ENCODE data around the gene FKBP3.
"Not testable (repeated sequence)": the region's sequence is repeated elsewhere in the genome, so short reads cannot be mapped to it uniquely, and the experiment has no call there.

Gene FKBP3

GRCh38 chr14:45134051-45134958 lies at the start of gene FKBP3:
Gene FKBP3, minus strand, starts transcription at chr14:45134481. Its CDS starts 25 bp downstream, at chr14:45134456.
- DNase-seq (ENCODE audit: low read depth) = peak; percentile 99

- DNase-seq (ENCODE audit: low read depth) = no peak
These were observed 47.5 kb upstream of the FKBP3 start for GRCh38 chr14:45181806-45182205.

GRCh38 chr14:45181329-45181728 lies 47.0 kb upstream of the FKBP3 start:
- no peak for DNase-seq (ENCODE audit: low read depth)

GRCh38 chr14:45177076-45177475 lies 42.8 kb upstream of the FKBP3 start:
- DNase-seq (ENCODE audit: low read depth) = peak; percentile 46

- no peak for DNase-seq (ENCODE audit: low read depth)
These were observed 35.6 kb upstream of the FKBP3 start for GRCh38 chr14:45169906-45170305.

GRCh38 chr14:45156067-45156466 lies 21.8 kb upstream of the FKBP3 start:
- DNase-seq (ENCODE audit: low read depth) = no peak

- no peak for DNase-seq (ENCODE audit: low read depth)
These were observed 16.2 kb upstream of the FKBP3 start for GRCh38 chr14:45150386-45150890.

GRCh38 chr14:45149602-45150001 lies 15.3 kb upstream of the FKBP3 start:
- no peak for DNase-seq (ENCODE audit: low read depth)

GRCh38 chr14:45145214-45145613 lies 10.9 kb upstream of the FKBP3 start:
- DNase-seq (ENCODE audit: low read depth) = no peak

GRCh38 chr14:45144658-45145057 lies 10.4 kb upstream of the FKBP3 start:
- DNase-seq (ENCODE audit: low read depth) = no peak

- DNase-seq (ENCODE audit: low read depth) = not testable (repeated sequence)
These were observed 7.8 kb upstream of the FKBP3 start for GRCh38 chr14:45142083-45142482.

GRCh38 chr14:45140661-45141187 lies 6.4 kb upstream of the FKBP3 start:
- no peak for DNase-seq (ENCODE audit: low read depth)

- no peak for DNase-seq (ENCODE audit: low read depth)
These were observed 2.1 kb upstream of the FKBP3 start for GRCh38 chr14:45136399-45136798.

- DNase-seq (ENCODE audit: low read depth) = peak; percentile 96
These were observed 1.5 kb upstream of the FKBP3 start, which contains the start of gene FANCM for GRCh38 chr14:45135659-45136395. Gene FANCM, plus strand, starts transcription at chr14:45135930. Its CDS starts 102 bp downstream, at chr14:45136032.

- DNase-seq (ENCODE audit: low read depth) = no peak
These were observed 875 bp upstream of the FKBP3 start for GRCh38 chr14:45135156-45135555.

- no peak for DNase-seq (ENCODE audit: low read depth)
These were observed 614 bp downstream of the FKBP3 start for GRCh38 chr14:45133683-45134050.

GRCh38 chr14:45128963-45129629 lies 5.2 kb downstream of the FKBP3 start:
- DNase-seq (ENCODE audit: low read depth) = no peak

- no peak for DNase-seq (ENCODE audit: low read depth)
These were observed 8.5 kb downstream of the FKBP3 start for GRCh38 chr14:45125754-45126153.

GRCh38 chr14:45123271-45123670 lies 11.0 kb downstream of the FKBP3 start:
- DNase-seq (ENCODE audit: low read depth) = no peak

- no peak for DNase-seq (ENCODE audit: low read depth)
These were observed 14.2 kb downstream of the FKBP3 start for GRCh38 chr14:45120096-45120495.

GRCh38 chr14:45118594-45118993 lies 15.7 kb downstream of the FKBP3 start:
- DNase-seq (ENCODE audit: low read depth) = no peak

- DNase-seq (ENCODE audit: low read depth) = no peak
These were observed 20.0 kb downstream of the FKBP3 start for GRCh38 chr14:45114327-45114726.

Data from GM04504 (cell line).